ENCODE results near the gene MYH14. TPM values are rescaled to one million over a fixed set of nuclear protein-coding genes. Genes with fewer than 3 reads are reported as not detected.

The MYH14 gene
- total and polyA plus RNA-seq, 2 of the 4 experiments (the other 2 are of a cell fraction): not detected

- in situ Hi-C loops (cut with MboI; ENCODE audit: low sequenced_read_pairs): no loop called here
- H2BK5ac ChIP-seq (ENCODE audit: low read depth, low read length, poor library complexity, severe bottlenecking): no peak overlapping the region
- ATAC-seq (ENCODE audit: low read depth) (no peak), DNase-seq (no peak)
- 84% methylated on average over 5 of the region's 12 CpGs; no CpG with 5 or more reads in 1 of the 2 experiments for WGBS, 2 experiments (ENCODE audit: extremely low coverage in 2 of 2, insufficient read length in 1 of 2)
- TF ChIP-seq, protein P1, sequence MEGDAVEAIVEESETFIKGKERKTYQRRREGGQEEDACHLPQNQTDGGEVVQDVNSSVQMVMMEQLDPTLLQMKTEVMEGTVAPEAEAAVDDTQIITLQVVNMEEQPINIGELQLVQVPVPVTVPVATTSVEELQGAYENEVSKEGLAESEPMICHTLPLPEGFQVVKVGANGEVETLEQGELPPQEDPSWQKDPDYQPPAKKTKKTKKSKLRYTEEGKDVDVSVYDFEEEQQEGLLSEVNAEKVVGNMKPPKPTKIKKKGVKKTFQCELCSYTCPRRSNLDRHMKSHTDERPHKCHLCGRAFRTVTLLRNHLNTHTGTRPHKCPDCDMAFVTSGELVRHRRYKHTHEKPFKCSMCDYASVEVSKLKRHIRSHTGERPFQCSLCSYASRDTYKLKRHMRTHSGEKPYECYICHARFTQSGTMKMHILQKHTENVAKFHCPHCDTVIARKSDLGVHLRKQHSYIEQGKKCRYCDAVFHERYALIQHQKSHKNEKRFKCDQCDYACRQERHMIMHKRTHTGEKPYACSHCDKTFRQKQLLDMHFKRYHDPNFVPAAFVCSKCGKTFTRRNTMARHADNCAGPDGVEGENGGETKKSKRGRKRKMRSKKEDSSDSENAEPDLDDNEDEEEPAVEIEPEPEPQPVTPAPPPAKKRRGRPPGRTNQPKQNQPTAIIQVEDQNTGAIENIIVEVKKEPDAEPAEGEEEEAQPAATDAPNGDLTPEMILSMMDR (conservative IDR thresholded peaks at IDR 0.05; ENCODE audit: low read depth, low read length): no peak
- no peak for TF ChIP-seq MXI1 (IDR thresholded peaks at IDR 0.05; ENCODE audit: borderline replicate concordance, low read depth, low read length)
- no peak for TF ChIP-seq CHD1 (IDR thresholded peaks at IDR 0.05; ENCODE audit: low read depth, low read length)
- no peak for TF ChIP-seq SMC3 (IDR thresholded peaks at IDR 0.05; ENCODE audit: low read depth, low read length)
- TF ChIP-seq POLR2A (IDR thresholded peaks at IDR 0.05; ENCODE audit: low read depth, low read length): no peak
- no peak for TF ChIP-seq NFE2L2 (IDR thresholded peaks at IDR 0.05; ENCODE audit: low read depth, low read length)
- H4K91ac ChIP-seq (ENCODE audit: insufficient read depth, low read depth, low read length): no peak overlapping the region
- H3K14ac ChIP-seq (replicated peaks; ENCODE audit: low read depth, low read length): no peak overlapping the region
- H2BK120ac ChIP-seq (ENCODE audit: low read depth, low read length): no peak overlapping the region
- POLR2A ChIA-PET (ENCODE audit: unreplicated experiment): no interaction called here
- no peaks in the 10 kb centered on the region for H4K20me1 ChIP-seq (ENCODE audit: insufficient read depth, low read length)
- no peak overlapping the region for H3K27ac ChIP-seq (ENCODE audit: insufficient read depth, low read length)
- dilution Hi-C loops (cut with HindIII; ENCODE audit: low sequenced_read_pairs, unreplicated experiment): no loop called here
- CTCF ChIA-PET: no interaction called here
- H3K56ac ChIP-seq (ENCODE audit: extremely low read depth, insufficient read depth, low read length): no peak overlapping the region
- H3K79me1 ChIP-seq (ENCODE audit: low read depth in 1 of 2, low read length in 2 of 2): no peaks in the 10 kb centered on the region
- H3K4me3 ChIP-seq (ENCODE audit: insufficient read depth, low read depth, low read length): no peak overlapping the region
- H3K18ac ChIP-seq (ENCODE audit: low read depth, low read length): no peak overlapping the region
- H3K36me3 ChIP-seq (ENCODE audit: control insufficient read depth, insufficient read depth, low read length): no peaks in the 10 kb centered on the region
- H4K8ac ChIP-seq (ENCODE audit: low read depth in 2 of 2, low read length in 2 of 2): no peak overlapping the region
- no TSS peak for BruUV-seq (replicated peaks)
- no peak overlapping the region for H2BK20ac ChIP-seq (ENCODE audit: low read depth, low read length)
- H3K4ac ChIP-seq (ENCODE audit: low read depth, low read length): no peak overlapping the region
- H3K9ac ChIP-seq (ENCODE audit: low read depth, low read length): no peak overlapping the region
- no peak overlapping the region for H2AK5ac ChIP-seq (ENCODE audit: low read depth, low read length)
- H3K4me1 ChIP-seq (ENCODE audit: control insufficient read depth, insufficient read depth, low read length): no peaks in the 10 kb centered on the region
- H3K23ac ChIP-seq (ENCODE audit: low read depth, low read length): no peak overlapping the region
- no peaks in the 10 kb centered on the region for H3K9me1 ChIP-seq (ENCODE audit: insufficient read depth, low read length)
- intact Hi-C loops (cut with micrococcal nuclease): no loop called here
- H3K4me2 ChIP-seq (ENCODE audit: low read depth, low read length): no peak overlapping the region
- peaks cover 8% of the 10 kb centered on the region for H3K27me3 ChIP-seq (ENCODE audit: control insufficient read depth, insufficient read depth, low read length)
- no peak overlapping the region for H4K5ac ChIP-seq (ENCODE audit: low read depth, low read length)
- H2BK15ac ChIP-seq (ENCODE audit: low read depth, low read length): no peak overlapping the region
- no peak overlapping the region for H2AFZ ChIP-seq (replicated peaks; ENCODE audit: low read length, poor library complexity)
- no peak overlapping the region for H2AK9ac ChIP-seq (replicated peaks; ENCODE audit: low read depth, low read length, poor library complexity)
- H3K9me3 ChIP-seq (ENCODE audit: control insufficient read depth, insufficient read depth, low read length): no peaks in the 10 kb centered on the region
These were observed 116.6 kb downstream of the MYH14 start for GRCh38 chr19:50320051-50320450.

Measured in IMR-90 (cell line).